ENCODE measurements around the gene TRIM27. TPM values are rescaled to one million over a fixed set of nuclear protein-coding genes. Genes with fewer than 3 reads are reported as not detected.
"Not testable (repeated sequence)": the region's sequence is repeated elsewhere in the genome, so short reads cannot be mapped to it uniquely, and the experiment has no call there.

Gene TRIM27
- total and polyA plus RNA-seq, 7 donors: 19.2 to 40.0 (median 34.7) TPM

GRCh38 chr6:28880894-28881780 is 42.6 kb downstream of the TRIM27 start:
- Histone ChIP-seq H3K4me1 (peaks cover 0 to 5% (median 0%) of the 10 kb centered on the region in 4 donors), H3K4me3 (peak overlapping the region; percentile 37 to 57 (median 48)), H3K9me3 (no peaks in the 10 kb centered on the region), H3K27me3 (peaks cover 0 to 6% (median 4%) of the 10 kb centered on the region in 3 donors), H3K36me3 (no peaks in the 10 kb centered on the region), H3K27ac (peak overlapping the region in 2 of 4 donors; percentile 19 to 35)
- intact Hi-C loops (cut with DNase I): no loop called here
- WGBS, 2 donors: 8 to 10% methylated on average over 28 of the region's 28 CpGs
- peak; percentile 82 for DNase-seq
- TF ChIP-seq, protein P1, sequence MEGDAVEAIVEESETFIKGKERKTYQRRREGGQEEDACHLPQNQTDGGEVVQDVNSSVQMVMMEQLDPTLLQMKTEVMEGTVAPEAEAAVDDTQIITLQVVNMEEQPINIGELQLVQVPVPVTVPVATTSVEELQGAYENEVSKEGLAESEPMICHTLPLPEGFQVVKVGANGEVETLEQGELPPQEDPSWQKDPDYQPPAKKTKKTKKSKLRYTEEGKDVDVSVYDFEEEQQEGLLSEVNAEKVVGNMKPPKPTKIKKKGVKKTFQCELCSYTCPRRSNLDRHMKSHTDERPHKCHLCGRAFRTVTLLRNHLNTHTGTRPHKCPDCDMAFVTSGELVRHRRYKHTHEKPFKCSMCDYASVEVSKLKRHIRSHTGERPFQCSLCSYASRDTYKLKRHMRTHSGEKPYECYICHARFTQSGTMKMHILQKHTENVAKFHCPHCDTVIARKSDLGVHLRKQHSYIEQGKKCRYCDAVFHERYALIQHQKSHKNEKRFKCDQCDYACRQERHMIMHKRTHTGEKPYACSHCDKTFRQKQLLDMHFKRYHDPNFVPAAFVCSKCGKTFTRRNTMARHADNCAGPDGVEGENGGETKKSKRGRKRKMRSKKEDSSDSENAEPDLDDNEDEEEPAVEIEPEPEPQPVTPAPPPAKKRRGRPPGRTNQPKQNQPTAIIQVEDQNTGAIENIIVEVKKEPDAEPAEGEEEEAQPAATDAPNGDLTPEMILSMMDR (IDR thresholded peaks at IDR 0.05): no peak
- TF ChIP-seq EP300 (IDR thresholded peaks at IDR 0.05): no peak
- TF ChIP-seq POLR2AphosphoS5 (IDR thresholded peaks at IDR 0.05): no peak
- TF ChIP-seq POLR2A (IDR thresholded peaks at IDR 0.05): no peak

DNA sequence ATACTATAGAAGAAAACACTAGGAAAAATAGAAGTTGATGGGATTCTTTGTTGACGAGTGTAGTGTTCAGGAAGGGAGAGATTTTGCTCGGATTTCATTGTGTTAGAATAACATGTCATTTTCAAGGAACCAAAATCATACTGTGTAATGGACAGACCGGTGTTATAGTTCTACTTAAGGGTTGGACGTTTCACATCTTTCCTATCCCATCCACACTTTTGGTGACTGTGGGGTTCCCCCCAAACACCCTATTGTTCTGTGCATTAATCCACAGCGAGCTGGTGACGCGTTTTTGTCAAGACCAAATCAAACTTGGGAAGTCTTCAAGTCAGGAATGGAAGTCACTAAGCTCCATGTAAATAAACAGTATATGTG is 43.3 kb downstream of the TRIM27 start:
- no peak overlapping the region for H3K27ac ChIP-seq
- peaks cover 0 to 6% (median 4%) of the 10 kb centered on the region in 3 donors for H3K27me3 ChIP-seq
- no peak for DNase-seq
- intact Hi-C loops (cut with DNase I): no loop called here
- H3K9me3 ChIP-seq: no peaks in the 10 kb centered on the region
- H3K4me3 ChIP-seq: peak overlapping the region; percentile 37 to 57 (median 48)
- no peak for TF ChIP-seq POLR2AphosphoS5 (IDR thresholded peaks at IDR 0.05)
- no peak for TF ChIP-seq EP300 (IDR thresholded peaks at IDR 0.05)
- TF ChIP-seq POLR2A (IDR thresholded peaks at IDR 0.05): no peak
- TF ChIP-seq, protein P1 (IDR thresholded peaks at IDR 0.05): no peak
- whole genome bisulfite sequencing, 2 donors: 48 to 63% methylated on average over 7 of the region's 7 CpGs
- no peaks in the 10 kb centered on the region for H3K36me3 ChIP-seq
- peaks cover 0 to 5% (median 0%) of the 10 kb centered on the region in 4 donors for H3K4me1 ChIP-seq

- Histone ChIP-seq H3K27me3 (no peaks in the 10 kb centered on the region), H3K27ac (no peak overlapping the region), H3K4me3 (no peak overlapping the region), H3K9me3 (no peaks in the 10 kb centered on the region), H3K4me1 (peaks cover 0 to 5% (median 0%) of the 10 kb centered on the region in 4 donors), H3K36me3 (no peaks in the 10 kb centered on the region)
- intact Hi-C loops (cut with DNase I): no loop called here
- no peak for DNase-seq
- 12 to 24% methylated on average over 1 of the region's 1 CpG for WGBS, 2 donors
- TF ChIP-seq, protein P1 (IDR thresholded peaks at IDR 0.05): no peak
- TF ChIP-seq POLR2A (IDR thresholded peaks at IDR 0.05) (no peak), POLR2AphosphoS5 (IDR thresholded peaks at IDR 0.05) (no peak), EP300 (IDR thresholded peaks at IDR 0.05) (no peak)
Measured at GRCh38 chr6:28876710-28877109, 47.1 kb downstream of the TRIM27 start.

- no peak overlapping the region for H3K27ac ChIP-seq
- no peak overlapping the region for H3K4me3 ChIP-seq
- H3K4me1 ChIP-seq: no peaks in the 10 kb centered on the region
- WGBS, 2 donors: 56 to 61% methylated on average over 6 of the region's 6 CpGs
- H3K9me3 ChIP-seq: no peaks in the 10 kb centered on the region
- TF ChIP-seq, protein P1 (IDR thresholded peaks at IDR 0.05): no peak
- TF ChIP-seq POLR2A (IDR thresholded peaks at IDR 0.05): no peak
- no peak for TF ChIP-seq POLR2AphosphoS5 (IDR thresholded peaks at IDR 0.05)
- no peak for TF ChIP-seq EP300 (IDR thresholded peaks at IDR 0.05)
- H3K27me3 ChIP-seq: no peaks in the 10 kb centered on the region
- H3K36me3 ChIP-seq: no peaks in the 10 kb centered on the region
- intact Hi-C loops (cut with DNase I): no loop called here
- DNase-seq: no peak
Measured at GRCh38 chr6:28875191-28875747, 48.5 kb downstream of the TRIM27 start.

DNA sequence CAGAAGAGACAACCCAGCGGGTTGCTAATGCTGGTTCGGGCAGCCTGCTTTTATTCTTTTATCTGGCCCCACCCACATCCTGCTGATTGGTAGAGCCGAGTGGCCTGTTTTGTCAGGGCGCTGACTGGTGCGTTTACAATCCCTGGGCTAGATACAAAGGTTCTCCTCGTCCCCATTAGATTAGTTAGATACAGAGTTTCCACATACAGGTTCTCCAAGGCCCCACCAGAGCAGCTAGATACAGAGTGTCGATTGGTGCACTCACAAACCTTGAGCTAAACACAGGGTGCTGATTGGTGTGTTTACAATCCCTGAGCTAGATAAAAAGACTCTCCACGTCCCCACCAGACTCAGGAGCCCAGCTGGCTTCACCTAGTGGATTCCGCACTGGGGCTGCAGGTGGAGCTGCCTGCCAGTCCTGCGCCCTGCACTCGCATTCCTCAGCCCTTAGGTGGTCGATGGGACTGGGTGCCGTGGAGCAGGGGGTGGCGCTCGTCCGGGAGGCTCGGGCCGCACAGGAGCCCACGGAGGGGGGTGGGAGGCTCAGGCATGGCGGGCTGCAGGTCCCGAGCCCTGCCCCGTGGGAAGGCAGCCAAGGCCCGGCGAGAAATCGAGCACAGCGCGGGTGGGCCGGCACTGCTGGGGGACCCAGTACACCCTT is 51.5 kb downstream of the TRIM27 start:
- H3K4me3 ChIP-seq; intact Hi-C loops (cut with DNase I); H3K9me3 ChIP-seq; H3K4me1 ChIP-seq; H3K36me3 ChIP-seq; H3K27ac ChIP-seq; DNase-seq; H3K27me3 ChIP-seq: not testable (repeated sequence)
- 90 to 93% methylated on average over 23 to 24 of the region's 28 CpGs for WGBS, 2 donors
